Activated CD4-positive, alpha-beta T cell treated with anti-CD3 and anti-CD28 coated beads, Interleukin-2, Interleukin-6, amounts not matched to agents 100 ng/mL and 50 ng/mL, durations not matched to agents 16 hours and 8 hours (primary cell): ENCODE data around the gene TSPAN10.
"Not testable (repeated sequence)": the region's sequence is repeated elsewhere in the genome, so short reads cannot be mapped to it uniquely, and the experiment has no call there.

Source experiments
- DNase-seq: peaks from one replicate; pipeline ENCODE4 v3.0.0-alpha.2; 2020

TSPAN10 gene

GRCh38 chr17:81636505-81637288 lies at the start of gene TSPAN10, which contains the start of gene NPLOC4:
Gene TSPAN10, plus strand, starts transcription at chr17:81637196. Its CDS starts 5,217 bp downstream, at chr17:81642413.
Gene NPLOC4, minus strand, starts transcription at chr17:81637112. Its CDS starts 182 bp downstream, at chr17:81636930.
- peak; percentile 93 for DNase-seq

GRCh38 chr17:81589612-81590011 lies 47.4 kb upstream of the TSPAN10 start:
- no peak for DNase-seq

GRCh38 chr17:81590121-81590520 lies 46.9 kb upstream of the TSPAN10 start:
- DNase-seq: no peak

- DNase-seq: no peak
Observed at GRCh38 chr17:81591971-81592370, 45.0 kb upstream of the TSPAN10 start.

GRCh38 chr17:81593105-81593871 lies 43.7 kb upstream of the TSPAN10 start:
- no peak for DNase-seq

- no peak for DNase-seq
Observed at GRCh38 chr17:81599719-81600486, 37.1 kb upstream of the TSPAN10 start.

GRCh38 chr17:81601525-81602120 lies 35.4 kb upstream of the TSPAN10 start:
- peak; percentile 73 for DNase-seq

- DNase-seq: no peak
Observed at GRCh38 chr17:81603846-81604610, 33.0 kb upstream of the TSPAN10 start.

GRCh38 chr17:81607431-81607830 lies 29.6 kb upstream of the TSPAN10 start:
- DNase-seq: no peak

GRCh38 chr17:81608082-81608481 lies 28.9 kb upstream of the TSPAN10 start:
- no peak for DNase-seq

- no peak for DNase-seq
Observed at GRCh38 chr17:81608605-81609004, 28.4 kb upstream of the TSPAN10 start.

GRCh38 chr17:81609541-81610311 lies 27.3 kb upstream of the TSPAN10 start:
- no peak for DNase-seq

- no peak for DNase-seq
Observed at GRCh38 chr17:81612172-81612970, 24.6 kb upstream of the TSPAN10 start.

GRCh38 chr17:81615401-81615930 lies 21.5 kb upstream of the TSPAN10 start:
- DNase-seq: no peak

GRCh38 chr17:81616877-81617276 lies 20.1 kb upstream of the TSPAN10 start:
- DNase-seq: no peak

GRCh38 chr17:81618307-81618706 lies 18.7 kb upstream of the TSPAN10 start:
- not testable (repeated sequence) for DNase-seq

- no peak for DNase-seq
Observed at GRCh38 chr17:81621494-81622130, 15.4 kb upstream of the TSPAN10 start.

GRCh38 chr17:81630274-81630673 lies 6.7 kb upstream of the TSPAN10 start:
- DNase-seq: no peak

- no peak for DNase-seq
Observed at GRCh38 chr17:81631482-81631881, 5.5 kb upstream of the TSPAN10 start.

- no peak for DNase-seq
Observed at GRCh38 chr17:81635431-81635830, 1.6 kb upstream of the TSPAN10 start.
